ENCODE data around the gene GLB1L2.

GRCh38 chr11:134352111-134352510 is 20.3 kb downstream of the GLB1L2 start:
- TF ChIP-seq POLR2AphosphoS5 (IDR thresholded peaks at IDR 0.05; ENCODE audit: borderline replicate concordance, low read depth, low read length) (no peak), EZH2 (IDR thresholded peaks at IDR 0.05) (no peak), FOXP2 (optimal IDR thresholded peaks at IDR 0.05; ENCODE audit: control extremely low read depth, extremely low read length, insufficient read depth) (no peak)

Data from SK-N-MC (cell line).